MM.1S (cell line): Measurements from ENCODE around the gene GUCD1.
"Not testable (repeated sequence)": the region's sequence is repeated elsewhere in the genome, so short reads cannot be mapped to it uniquely, and the experiment has no call there.

ENCODE experiments used
- CTCF ChIP-seq: fragments of 300-600 bp; sonication (generic); IDR thresholded peaks from 2 replicates; pipeline ENCODE4 v1.5.1; 2016; ENCODE audit warnings: antibody characterized with exemption, low read length, mixed read lengths
- EZH2 ChIP-seq: fragments of 300-600 bp; sonication (generic); optimal IDR thresholded peaks from 2 replicates; pipeline ENCODE3; 2017; ENCODE audit warnings: low read depth, mild to moderate bottlenecking, antibody characterized with exemption, low read length, mixed read lengths
- EZH2phosphoT487 ChIP-seq: fragments of 300-600 bp; sonication (generic); IDR thresholded peaks from 2 replicates; pipeline ENCODE4 v1.6.1; 2018; ENCODE audit warnings: antibody characterized with exemption, low read length

- TF ChIP-seq CTCF, EZH2phosphoT487, EZH2: not testable (repeated sequence)
These were observed 38.6 kb upstream of the GUCD1 start for GRCh38 chr22:24593559-24593835.
